PC-9 (cell line): ENCODE results near the gene COX14. TPM values are rescaled to one million over a fixed set of nuclear protein-coding genes. Genes with fewer than 3 reads are reported as not detected.

Source experiments
- BruUV-seq: library from RNA; stranded (reverse); fragments of 400-500 nt; replicated peaks from 2 replicates; lab custom pipeline; 2021; lab: Mats Ljungman, UMichigan
- CTCF ChIA-PET: fragments of 300-600 bp; sonication (Branson Sonifier 250); formaldehyde crosslinking; loops from one replicate; lab custom pipeline; 2022; ENCODE audit warnings: antibody characterized with exemption; lab: Charles Lee
- POLR2A ChIA-PET: fragments of 300-600 bp; sonication (Branson Sonifier 250); formaldehyde crosslinking; loops from one replicate; lab custom pipeline; 2022; ENCODE audit warnings: antibody characterized with exemption; ENCODE audit not compliant: unreplicated experiment; lab: Charles Lee
- DNase-seq, 2 experiments: peaks; one replicate each; pipeline versions ENCODE4 v3.0.0 to v3.0.0-alpha.2; 2015 to 2022; ENCODE audit warnings: mixed read lengths in 1 of 2
- H2AFZ ChIP-seq: fragments of 200-600 bp; sonication (generic); 2 replicates; pipeline ENCODE4 v1.8.1; 2017; ENCODE audit warnings: antibody characterized with exemption
- H3F3A ChIP-seq: fragments of 200-600 bp; sonication (generic); 2 replicates; pipeline ENCODE4 v1.8.1; 2017; ENCODE audit warnings: antibody characterized with exemption, mild to moderate bottlenecking, low read depth; ENCODE audit not compliant: insufficient read depth
- H3K27ac ChIP-seq: fragments of 200-600 bp; sonication (generic); 2 replicates; pipeline ENCODE4 v1.6.1; 2016; ENCODE audit warnings: mixed run types
- H3K27me3 ChIP-seq: fragments of 200-600 bp; sonication (generic); 2 replicates; pipeline ENCODE4 v1.6.1; 2016; ENCODE audit warnings: low read depth, mixed run types; ENCODE audit not compliant: insufficient read depth
- H3K36me3 ChIP-seq: fragments of 200-600 bp; sonication (generic); 2 replicates; pipeline ENCODE4 v1.6.1; 2016; ENCODE audit warnings: low read depth, mixed run types
- H3K4me1 ChIP-seq: fragments of 200-600 bp; sonication (generic); replicated peaks from 2 replicates; pipeline ENCODE4 v1.6.1; 2016; ENCODE audit warnings: mixed run types; ENCODE audit not compliant: insufficient read depth
- H3K4me2 ChIP-seq: fragments of 200-600 bp; sonication (generic); 2 replicates; pipeline ENCODE4 v1.6.1; 2017; ENCODE audit warnings: mixed run types
- H3K4me3 ChIP-seq: fragments of 200-600 bp; sonication (generic); 2 replicates; pipeline ENCODE4 v1.6.1; 2016; ENCODE audit warnings: mixed run types
- H3K79me2 ChIP-seq: fragments of 200-600 bp; sonication (generic); 2 replicates; pipeline ENCODE4 v1.6.1; 2017; ENCODE audit warnings: low read depth, mixed run types
- H3K9me2 ChIP-seq: fragments of 200-600 bp; sonication (generic); 2 replicates; pipeline ENCODE4 v1.8.1; 2017; ENCODE audit warnings: mild to moderate bottlenecking; ENCODE audit not compliant: insufficient read depth
- H3K9me3 ChIP-seq: fragments of 200-600 bp; sonication (generic); 2 replicates; pipeline ENCODE4 v1.8.1; 2016; ENCODE audit warnings: low read depth; ENCODE audit not compliant: insufficient read depth
- H4K20me1 ChIP-seq: fragments of 200-600 bp; sonication (generic); 2 replicates; pipeline ENCODE4 v1.8.1; 2017; ENCODE audit not compliant: insufficient read depth
- CTCF ChIP-seq: fragments of 200-600 bp; sonication (generic); conservative IDR thresholded peaks from 2 replicates; pipeline ENCODE4 v1.6.1; 2017; ENCODE audit warnings: mixed run types, antibody characterized with exemption, mild to moderate bottlenecking, moderate library complexity
- EZH2 ChIP-seq: fragments of 200-600 bp; sonication (generic); IDR thresholded peaks from 2 replicates; pipeline ENCODE4 v1.8.0; 2017; ENCODE audit warnings: antibody characterized with exemption, low read depth
- intact Hi-C: fragments of 100-400 bp; cut with micrococcal nuclease; formaldehyde crosslinking; loops from one replicate; pipeline ENCODE4 v1.10.0; 2022; ENCODE audit not compliant: unreplicated experiment
- total RNA-seq: library from RNA; stranded (reverse); gene quantifications from 2 replicates; pipeline ENCODE4 v1.2.3, GENCODE V29; 2021

COX14 gene
- total RNA-seq, 1 experiment from 2014 or later, result 53.9 TPM

GRCh38 chr12:50104417-50105366 is 7.3 kb upstream of the COX14 start:
- no peaks in the 10 kb centered on the region for H3K9me3 ChIP-seq
- POLR2A ChIA-PET, result no interaction called here
- H4K20me1 ChIP-seq, result no peaks in the 10 kb centered on the region
- H3K36me3 ChIP-seq, result no peaks in the 10 kb centered on the region
- H3F3A ChIP-seq, result peaks cover 26% of the 10 kb centered on the region
- peaks cover 14% of the 10 kb centered on the region for H3K4me1 ChIP-seq
- H3K27ac ChIP-seq, result no peak overlapping the region
- no peak for TF ChIP-seq EZH2
- TF ChIP-seq CTCF, result no peak
- H3K4me3 ChIP-seq, result no peak overlapping the region
- H3K4me2 ChIP-seq, result no peak overlapping the region
- DNase-seq, result no peak
- H3K27me3 ChIP-seq, result no peaks in the 10 kb centered on the region
- BruUV-seq, result no TSS peak
- intact Hi-C loops, result no loop called here
- no peaks in the 10 kb centered on the region for H3K79me2 ChIP-seq
- CTCF ChIA-PET, result interaction anchor here (0.6 kb wide), 1 partner anchor 17 kb away, joined by 3 read pairs; no protein-coding TSS in a partner anchor
- no peaks in the 10 kb centered on the region for H3K9me2 ChIP-seq
- H2AFZ ChIP-seq, result no peak overlapping the region

- Histone ChIP-seq H3K27ac (no peak overlapping the region), H3F3A (peaks cover 39% of the 10 kb centered on the region), H4K20me1 (no peaks in the 10 kb centered on the region), H3K4me2 (no peak overlapping the region), H3K4me1 (peaks cover 27% of the 10 kb centered on the region), H2AFZ (no peak overlapping the region), H3K27me3 (no peaks in the 10 kb centered on the region), H3K36me3 (no peaks in the 10 kb centered on the region), H3K4me3 (no peak overlapping the region), H3K79me2 (no peaks in the 10 kb centered on the region), H3K9me2 (no peaks in the 10 kb centered on the region), H3K9me3 (no peaks in the 10 kb centered on the region)
- ChIA-PET CTCF (no interaction called here), POLR2A (no interaction called here)
- intact Hi-C loops, result no loop called here
- BruUV-seq, result no TSS peak
- no peak for DNase-seq
- TF ChIP-seq CTCF (no peak), EZH2 (no peak)
Measured at GRCh38 chr12:50105913-50106450, 6.1 kb upstream of the COX14 start.

DNA sequence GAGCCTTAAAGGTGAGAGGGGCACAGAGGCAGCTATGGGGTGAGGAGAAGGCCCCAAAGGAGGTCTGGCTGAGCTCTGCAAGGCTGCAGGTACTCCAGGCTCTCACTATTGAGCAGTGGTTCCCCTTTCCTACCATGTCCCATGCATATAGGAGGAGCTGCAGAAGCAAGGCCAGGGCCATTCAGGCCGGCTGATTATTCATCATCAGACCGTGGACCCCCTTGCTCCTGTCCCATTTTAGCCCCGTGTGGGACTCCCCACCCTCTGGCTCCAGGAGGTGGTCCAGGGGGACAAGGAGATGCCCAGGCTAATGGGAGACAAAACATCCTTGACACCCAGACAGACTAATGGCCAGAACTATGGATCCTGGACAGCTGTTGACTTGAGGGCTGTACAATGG is 5.1 kb upstream of the COX14 start:
- peaks cover 35% of the 10 kb centered on the region for H3F3A ChIP-seq
- H3K4me1 ChIP-seq, result peaks cover 32% of the 10 kb centered on the region
- H3K4me2 ChIP-seq, result no peak overlapping the region
- TF ChIP-seq CTCF (no peak), EZH2 (no peak)
- no TSS peak for BruUV-seq
- no peaks in the 10 kb centered on the region for H3K9me3 ChIP-seq
- H3K79me2 ChIP-seq, result no peaks in the 10 kb centered on the region
- no peak overlapping the region for H3K4me3 ChIP-seq
- POLR2A ChIA-PET, result no interaction called here
- H4K20me1 ChIP-seq, result no peaks in the 10 kb centered on the region
- intact Hi-C loops, result no loop called here
- H3K36me3 ChIP-seq, result no peaks in the 10 kb centered on the region
- CTCF ChIA-PET, result interaction anchor here (0.6 kb wide), 1 partner anchor 66 kb away, joined by 11 read pairs; no protein-coding TSS in a partner anchor
- DNase-seq, result no peak
- no peaks in the 10 kb centered on the region for H3K27me3 ChIP-seq
- no peak overlapping the region for H3K27ac ChIP-seq
- no peak overlapping the region for H2AFZ ChIP-seq
- H3K9me2 ChIP-seq, result no peaks in the 10 kb centered on the region
